ENCODE results near the gene GFAP. TPM values are rescaled to one million over a fixed set of nuclear protein-coding genes. Genes with fewer than 3 reads are reported as not detected.

Gene GFAP
- total RNA-seq, 1 donor from 2014 or later: not detected

DNA sequence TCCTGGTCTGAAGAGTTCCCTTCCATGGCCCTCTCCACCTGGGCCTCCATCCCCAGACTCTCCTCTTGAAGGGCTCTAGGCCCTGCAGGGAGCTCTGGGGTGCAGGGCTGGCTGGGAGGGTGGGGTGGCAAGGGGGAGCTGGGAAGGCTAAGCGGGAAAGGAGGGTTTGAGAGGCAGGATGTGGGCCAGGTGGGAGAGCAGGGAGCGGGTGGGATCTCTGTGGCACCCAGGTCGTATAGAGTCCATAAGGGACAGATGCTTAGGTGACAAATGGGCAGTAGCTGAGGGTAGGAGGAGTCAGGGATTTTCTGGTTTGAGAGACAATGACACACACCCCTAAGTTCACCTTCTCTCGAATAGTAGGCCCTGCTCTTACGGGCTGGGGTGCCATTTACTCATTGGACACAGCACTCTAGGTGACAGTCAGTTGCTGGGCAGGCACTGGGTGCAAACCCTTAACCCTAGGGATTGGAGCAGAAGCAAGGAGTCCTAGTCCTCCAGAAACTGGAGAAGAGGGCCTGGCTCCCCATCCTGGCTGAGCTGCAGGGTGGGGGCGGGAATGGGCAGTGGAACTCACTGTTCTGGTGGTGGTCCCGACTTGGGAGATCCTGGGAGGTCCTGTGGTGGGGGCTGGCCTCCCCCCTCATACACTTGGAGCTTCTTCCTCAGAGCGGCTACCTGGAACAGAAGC, 16.9 kb upstream of the GFAP start:
- DNase-seq (ENCODE audit: low read depth in 2 of 2): no peak

DNA sequence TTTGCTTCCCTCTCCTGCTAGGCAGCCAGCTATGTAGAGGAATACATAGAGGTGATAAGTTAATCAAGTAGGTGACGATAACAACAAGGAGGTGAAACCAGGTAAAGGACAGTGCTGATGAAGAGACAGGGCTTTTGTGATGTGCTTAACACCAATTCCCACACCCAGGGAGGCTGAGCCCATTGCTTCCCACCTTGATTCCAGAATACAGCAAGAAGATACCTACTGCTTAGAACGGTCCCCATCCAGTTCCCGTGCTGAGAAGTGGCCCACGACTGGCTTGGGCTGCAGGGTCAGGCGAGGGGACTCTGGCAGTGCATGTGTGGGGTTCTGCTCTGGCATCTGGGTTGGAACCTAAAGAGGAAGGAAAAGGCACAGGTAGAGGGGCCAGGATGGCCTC, 16.1 kb upstream of the GFAP start:
- DNase-seq (ENCODE audit: low read depth in 2 of 2): no peak

DNA sequence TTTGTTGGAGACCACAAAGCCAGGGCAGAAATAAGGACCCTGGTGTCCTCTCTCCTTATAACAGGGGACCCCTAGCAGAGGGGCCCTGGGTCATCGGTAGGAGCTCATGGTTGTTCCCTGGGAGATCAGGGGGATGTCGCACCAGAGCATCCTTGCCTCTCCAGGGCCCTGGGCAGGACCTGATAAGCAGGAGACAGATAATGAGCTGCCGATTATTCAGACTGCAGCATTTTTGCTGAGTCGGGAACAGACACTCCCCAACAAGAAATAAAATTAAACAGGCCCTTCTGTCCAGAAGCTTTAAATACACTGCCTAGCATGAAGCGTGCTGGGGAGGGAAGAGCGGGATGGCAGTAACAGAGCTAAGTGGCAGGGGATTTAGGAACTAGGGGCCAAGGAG, 15.4 kb upstream of the GFAP start:
- no peak for DNase-seq (ENCODE audit: low read depth in 2 of 2)

DNA sequence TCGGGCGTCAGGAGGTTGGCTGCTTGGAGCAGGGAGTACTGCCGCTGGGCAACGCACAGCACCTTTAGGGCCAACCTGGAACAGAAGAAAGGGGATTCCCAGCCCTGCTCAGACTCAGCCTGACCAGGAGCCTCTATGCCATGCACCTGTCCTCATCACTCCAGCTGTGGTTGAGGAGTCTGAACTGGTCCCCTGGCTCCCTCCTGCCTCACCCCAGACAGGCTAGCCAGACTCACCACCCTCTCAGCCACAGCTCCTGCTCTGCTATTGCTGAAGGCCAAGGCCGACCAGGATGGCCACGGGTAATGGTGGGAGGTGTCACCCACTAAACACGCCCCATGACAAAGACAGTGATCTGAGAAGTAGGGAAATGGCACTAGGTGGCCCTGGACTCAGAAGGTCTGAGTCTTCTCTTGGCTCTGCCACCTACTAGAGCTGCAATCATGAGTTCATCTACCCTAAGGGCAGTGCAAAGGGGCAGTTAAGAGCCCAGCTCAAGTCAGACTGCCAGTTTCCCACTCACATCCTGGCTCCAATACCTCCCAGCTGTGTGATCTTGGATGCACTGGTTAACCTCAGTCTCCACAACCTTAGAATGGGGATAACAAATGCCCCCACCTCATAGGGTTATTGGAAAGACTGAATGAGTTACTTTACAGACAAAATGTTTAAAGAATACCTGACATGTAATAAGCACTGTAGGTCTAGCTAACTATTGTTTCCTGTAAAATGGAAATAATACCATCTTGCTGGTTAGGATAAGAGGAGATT, 13.8 kb upstream of the GFAP start:
- DNase-seq (ENCODE audit: low read depth in 2 of 2): no peak

DNA sequence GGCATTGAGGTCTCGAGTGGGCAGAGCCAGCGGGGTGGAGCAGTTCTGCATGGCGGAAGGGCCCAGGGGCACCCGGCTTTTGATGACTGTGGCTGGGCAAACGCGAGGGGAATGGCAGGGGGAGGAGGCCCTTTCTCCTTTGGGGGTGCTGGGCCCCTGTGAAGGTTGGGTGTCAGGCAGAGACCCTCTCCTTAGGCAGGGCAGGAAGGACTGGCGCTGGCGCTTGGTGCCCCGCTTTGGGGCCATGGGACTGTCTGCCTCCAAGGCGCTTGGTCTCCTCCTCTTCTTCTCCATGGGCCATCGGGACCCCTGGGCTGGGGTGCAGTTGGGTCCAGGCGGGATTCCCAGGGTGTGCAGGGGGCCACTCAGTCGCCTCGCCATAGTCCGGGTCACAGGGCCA, 12.8 kb upstream of the GFAP start:
- DNase-seq (ENCODE audit: low read depth in 2 of 2): no peak

DNA sequence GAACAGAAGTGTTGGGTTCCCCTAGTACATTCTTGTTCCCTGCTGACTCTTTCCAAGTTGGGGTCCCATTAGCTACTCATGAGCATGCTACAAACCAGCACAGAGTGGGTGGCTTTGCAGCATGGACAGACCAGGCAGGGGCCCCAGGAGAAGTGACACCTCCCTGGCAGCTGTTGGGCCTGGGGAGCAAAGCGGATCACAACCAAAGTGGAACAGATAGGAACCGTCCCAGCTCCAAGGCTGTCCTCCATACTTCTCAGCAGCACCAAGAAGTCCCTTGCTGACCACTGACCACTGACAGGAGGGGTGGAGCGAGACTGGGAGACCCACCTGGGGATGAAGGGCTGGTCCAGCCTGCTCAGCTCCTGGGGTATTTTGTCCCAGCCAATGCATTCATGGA, 12.4 kb upstream of the GFAP start:
- no peak for DNase-seq (ENCODE audit: low read depth in 2 of 2)

DNA sequence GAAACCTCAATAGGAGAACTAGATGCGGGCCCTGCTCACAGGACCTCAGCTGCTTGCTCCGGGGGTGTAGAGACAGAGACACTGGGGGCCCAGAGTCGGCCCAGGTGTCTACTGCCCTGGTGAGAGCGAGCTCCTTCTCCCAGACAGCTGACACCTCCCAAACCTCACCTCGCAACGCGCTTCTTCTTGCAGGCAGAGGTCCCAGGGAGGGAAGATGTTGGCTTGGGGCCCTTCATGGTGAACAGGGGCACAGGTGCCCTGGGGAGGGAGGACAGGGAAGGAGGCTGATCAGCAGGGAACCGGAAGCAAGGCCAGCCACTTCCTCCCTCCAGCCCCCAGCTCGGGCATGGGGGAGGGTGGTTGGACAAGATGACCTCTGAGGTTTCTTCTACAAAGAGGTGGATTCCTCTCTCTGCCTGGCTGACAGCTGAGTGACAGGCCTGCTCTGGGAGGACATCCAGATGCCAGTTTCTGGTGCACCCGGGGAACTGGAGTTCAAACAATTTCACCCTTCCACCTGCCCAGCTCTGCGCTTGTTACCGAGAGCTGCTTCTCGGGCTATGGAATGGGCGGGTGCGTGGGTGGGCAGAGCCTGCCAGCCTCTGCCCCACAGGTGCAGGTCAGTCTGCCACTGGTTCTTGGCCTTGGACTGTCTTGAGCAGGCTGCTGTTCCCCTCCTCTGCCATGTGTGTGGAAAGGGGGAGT, 11.7 kb upstream of the GFAP start:
- no peak for DNase-seq (ENCODE audit: low read depth in 2 of 2)

DNA sequence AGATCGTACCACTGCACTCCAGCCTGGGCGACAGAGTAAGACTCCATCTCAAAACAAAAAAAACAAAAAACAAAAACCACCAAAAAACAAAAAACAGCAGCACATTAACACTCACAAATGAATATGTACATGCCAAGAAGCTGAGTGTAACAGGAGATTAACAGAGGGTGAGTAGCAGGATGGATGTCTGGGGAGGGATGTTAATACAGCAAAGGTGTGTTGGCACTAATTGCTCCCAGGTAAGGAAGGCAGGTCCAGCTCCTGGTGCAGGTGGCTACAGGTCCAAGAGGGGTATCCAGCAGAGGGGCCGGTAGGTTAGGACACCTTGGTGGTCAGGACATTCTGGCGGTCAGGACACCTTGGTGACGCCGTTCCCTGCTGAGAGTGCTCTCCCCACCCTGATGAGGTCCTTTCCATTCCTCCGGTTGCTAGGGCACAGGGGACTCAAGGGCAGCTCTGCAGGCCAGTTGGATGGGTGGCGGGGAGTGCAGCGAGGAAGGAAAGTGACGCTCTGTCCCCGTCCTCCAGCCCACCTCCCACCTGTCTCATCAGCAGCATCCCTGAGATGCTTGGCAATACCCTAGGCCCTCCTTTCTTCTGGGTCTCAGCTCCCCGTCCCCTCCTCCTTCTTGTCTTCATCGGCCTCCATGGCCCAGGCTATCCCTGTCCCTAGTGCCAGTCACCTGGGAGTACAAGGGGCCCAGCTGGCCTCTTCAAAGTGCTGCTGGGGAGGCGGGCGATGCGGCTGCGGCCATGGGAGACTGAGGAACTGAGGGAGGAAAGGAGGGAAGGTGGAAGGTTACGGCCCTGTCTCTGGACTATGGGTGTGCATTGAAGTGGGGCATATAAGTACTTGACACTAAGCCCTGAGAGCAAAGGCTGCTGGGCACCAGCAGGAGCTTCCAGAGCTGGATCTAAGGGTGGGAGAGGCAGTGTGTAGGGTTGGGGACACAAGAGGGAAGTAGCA, 10.7 kb upstream of the GFAP start:
- DNase-seq (ENCODE audit: low read depth in 2 of 2): no peak

DNA sequence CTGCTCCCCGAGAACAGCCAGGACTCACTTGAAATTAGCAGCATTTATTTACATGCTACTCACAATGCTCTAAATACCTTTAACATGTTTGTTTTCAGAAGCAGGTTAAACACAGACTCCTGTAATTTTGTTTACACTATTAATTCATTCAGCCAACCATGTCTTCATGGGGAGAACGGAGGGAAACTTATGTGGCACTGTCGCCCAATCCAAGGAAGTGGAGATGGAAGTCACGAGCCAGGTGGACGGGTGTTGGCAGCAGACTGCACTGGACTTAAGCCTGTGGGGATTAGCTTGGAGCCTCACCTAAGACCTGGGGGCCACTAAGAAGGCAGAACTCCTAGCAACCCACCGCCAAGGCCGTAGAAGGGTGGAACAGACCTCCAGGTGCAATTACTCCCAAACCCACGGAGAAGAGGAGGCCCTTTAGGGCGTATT, 8.8 kb upstream of the GFAP start:
- no peak for DNase-seq (ENCODE audit: low read depth in 2 of 2)

DNA sequence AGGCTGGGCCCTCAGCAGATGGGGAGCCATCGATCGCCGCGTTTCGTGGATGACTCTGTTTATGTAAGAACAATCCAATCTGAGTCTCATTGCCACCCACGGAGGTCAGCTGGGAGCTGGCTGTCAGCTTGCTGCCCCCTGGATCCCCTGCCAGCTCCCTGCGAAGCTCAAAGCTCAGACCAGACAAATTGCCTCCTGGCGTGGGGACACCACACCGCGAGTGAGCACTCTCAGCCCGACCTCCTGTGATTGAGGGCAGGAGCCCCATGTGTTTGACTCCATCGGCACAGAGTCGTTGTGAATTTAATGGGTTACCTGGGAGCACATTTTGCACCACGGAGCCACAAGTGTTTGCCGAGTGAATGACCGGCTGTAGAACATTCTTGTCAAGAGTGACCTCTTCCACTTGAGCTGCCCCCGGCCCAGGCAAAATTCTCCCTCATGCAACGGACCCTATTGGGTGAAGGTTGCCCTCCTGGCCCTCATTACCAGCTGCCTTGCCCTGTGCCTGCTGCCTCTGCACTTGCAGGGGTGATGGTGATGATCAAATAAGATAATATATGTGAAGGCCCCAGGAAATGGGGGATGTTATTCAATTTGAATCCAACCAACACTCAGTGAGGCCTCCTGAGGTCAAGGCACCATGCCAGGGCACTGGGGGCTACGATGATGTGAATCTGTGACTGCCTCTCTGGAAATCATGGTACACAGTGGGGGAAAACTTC, 7.6 kb upstream of the GFAP start:
- DNase-seq (ENCODE audit: low read depth in 2 of 2): no peak

DNA sequence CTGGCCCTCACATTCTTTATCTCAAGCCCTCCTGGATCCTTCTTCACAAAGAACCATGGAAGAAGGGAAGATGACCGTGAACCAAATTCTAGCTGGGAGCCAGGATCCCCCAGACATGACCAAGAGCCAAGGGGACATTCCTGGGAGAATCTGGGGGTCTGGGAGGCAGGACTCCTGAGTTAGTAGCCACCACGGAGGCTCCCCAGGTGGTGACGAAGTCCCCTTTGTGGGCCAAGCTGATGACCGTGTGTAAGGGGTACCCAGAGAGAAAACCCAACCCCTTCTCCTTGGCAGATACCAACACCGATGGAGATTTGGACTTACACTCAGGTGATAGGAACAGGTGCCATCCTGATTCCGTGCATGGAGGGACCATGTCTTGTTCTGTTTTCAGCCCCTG, 6.8 kb upstream of the GFAP start:
- DNase-seq (ENCODE audit: low read depth in 2 of 2): no peak

DNA sequence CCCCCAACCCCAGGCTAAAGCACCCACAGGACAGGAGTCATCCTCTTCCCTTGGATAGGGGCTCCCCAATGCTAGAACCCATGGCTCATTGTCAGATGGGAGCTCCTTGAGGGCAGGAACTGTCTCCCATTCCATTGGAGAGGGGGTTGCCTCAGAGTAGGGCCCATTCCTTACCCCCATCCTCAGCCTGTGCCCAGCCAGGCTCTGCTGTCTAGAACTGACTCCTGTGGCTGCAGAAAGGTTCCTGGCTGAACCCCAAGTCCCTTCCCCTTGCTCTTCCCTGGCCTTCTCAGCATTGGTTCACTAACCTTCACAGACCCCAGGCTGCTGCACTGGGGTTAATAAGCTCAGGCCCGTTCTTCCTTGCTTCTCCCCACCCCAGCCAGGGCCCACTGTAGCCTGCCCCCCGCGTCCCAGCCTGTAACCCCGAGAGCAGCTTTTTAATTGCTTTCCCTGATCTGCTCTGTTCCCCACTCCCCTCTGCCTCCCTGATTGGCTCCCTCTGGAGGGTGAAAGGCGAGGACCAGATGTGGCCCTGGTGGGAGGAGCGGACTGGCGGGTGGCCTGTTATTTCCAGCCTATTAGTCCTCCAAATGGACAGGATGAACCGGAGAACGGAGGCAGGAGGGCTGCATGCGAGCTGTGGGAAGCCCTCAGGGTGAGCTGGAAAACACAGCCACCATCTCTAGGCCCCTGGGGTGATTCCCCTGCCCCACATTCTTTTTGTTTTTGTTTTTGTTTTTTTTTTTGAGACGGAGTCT, 6.0 kb upstream of the GFAP start:
- no peak for DNase-seq (ENCODE audit: low read depth in 2 of 2)

DNA sequence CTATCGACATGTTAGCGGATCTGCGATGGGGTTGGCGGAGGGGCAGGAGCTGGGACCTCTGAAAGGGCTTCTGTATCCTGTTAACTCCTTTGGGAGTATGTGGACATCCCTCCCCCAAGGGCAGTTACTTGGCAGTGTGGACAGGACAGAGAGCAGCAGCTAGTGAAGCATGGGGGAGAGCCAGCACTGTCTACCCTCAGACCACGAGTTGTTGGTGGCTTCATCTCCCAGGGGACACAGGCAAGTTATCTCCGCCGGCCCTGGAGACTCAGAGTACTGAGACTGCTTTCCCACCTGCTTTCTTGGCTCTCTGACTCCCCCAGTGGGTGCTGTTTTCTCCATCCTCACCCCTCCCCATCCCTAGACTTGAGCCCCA, 5.3 kb upstream of the GFAP start:
- no peak for DNase-seq (ENCODE audit: low read depth in 2 of 2)

DNA sequence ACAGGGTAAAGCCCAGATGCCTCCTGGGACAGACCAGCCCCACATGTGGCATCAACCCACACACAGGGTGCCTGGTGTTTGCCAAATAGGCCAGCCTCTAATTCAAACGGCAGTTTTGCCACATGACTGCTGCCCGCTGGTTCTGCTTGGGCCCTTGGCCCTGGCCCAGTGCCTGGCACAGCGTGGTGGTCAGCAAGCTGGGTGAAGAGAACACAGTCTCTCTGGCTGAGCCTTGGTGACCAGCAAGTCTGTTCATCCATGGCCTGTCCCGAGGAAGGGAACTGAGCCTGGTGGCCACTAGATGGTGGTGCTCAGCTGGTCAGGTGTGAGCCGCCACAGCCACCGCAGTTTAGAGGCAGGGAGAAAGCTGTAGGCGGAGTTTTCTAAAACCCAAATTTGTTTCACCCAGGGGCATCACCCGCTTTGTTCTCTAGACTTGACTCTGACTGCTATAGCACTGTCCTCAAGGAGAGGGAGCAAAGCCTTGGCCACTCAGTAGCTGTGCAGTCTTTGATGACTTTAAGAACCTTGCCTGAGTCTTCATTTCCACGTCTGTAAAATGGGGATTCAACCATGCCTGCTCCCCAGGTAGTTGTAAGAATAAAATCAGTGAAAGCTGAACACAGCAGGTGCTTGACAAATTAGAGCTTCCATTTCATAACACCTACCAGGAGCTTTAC, 4.7 kb upstream of the GFAP start:
- DNase-seq (ENCODE audit: low read depth in 2 of 2): peak; percentile 72 to 85

DNA sequence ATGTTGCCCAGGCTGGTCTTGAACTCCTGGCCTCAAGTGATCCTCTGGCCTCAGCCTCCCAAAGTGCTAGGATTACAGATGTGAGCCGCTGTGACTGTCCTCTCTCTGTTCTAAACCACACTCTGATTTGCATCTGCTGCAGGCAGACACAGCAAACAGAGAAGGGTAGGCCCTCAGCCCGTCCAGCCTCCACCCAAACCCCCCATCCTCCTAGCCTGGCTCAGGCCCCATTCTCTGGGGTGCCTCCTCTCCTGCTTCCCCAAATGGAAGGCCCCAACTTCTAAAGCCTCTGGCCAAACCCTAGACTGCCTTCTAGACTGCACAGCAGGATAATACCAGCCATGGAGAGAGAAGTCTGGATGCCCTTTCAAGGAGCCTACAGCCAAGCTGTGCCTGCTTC, 4.1 kb upstream of the GFAP start:
- no peak for DNase-seq (ENCODE audit: low read depth in 2 of 2)

DNA sequence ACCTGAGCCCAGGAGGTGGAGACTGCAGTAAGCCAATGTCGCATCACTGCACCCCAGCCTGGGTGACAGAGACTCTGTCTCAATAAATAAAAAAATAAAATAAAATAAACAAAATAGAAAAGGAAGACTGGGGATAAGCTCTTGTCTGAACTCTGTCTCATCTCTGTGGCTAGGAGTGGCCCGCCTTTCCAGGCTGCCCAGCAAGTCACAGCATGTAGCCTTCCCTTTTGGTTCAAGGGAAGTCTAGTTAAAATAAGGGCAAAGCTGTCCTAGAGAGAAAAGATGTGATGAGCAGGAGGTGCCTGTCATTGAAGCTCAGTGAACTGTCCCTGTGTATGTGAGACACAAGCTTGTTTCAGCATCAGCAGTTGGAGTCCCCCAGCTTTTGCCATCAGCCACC, 2.7 kb upstream of the GFAP start:
- DNase-seq (ENCODE audit: low read depth in 2 of 2): no peak

DNA sequence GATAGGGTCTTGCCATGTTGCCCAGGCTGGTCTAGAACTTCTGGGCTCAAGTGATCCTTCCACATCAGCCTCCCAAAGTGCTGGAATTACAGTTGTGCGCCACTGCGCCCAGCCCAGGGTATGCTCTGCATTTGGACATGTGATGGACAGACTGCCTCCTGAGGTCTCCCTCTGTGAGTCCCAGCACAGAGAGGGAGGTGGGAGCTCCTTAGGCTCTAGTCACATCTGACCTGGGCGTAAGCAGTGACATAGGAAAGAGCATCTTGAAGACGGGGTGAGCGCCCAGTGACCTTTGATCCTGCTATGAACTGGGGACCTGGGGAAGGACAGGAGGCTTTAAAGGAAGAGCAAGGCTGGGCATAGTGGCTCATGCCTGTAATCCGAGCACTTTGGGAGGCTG, 2.2 kb upstream of the GFAP start:
- DNase-seq (ENCODE audit: low read depth in 2 of 2): no peak

DNA sequence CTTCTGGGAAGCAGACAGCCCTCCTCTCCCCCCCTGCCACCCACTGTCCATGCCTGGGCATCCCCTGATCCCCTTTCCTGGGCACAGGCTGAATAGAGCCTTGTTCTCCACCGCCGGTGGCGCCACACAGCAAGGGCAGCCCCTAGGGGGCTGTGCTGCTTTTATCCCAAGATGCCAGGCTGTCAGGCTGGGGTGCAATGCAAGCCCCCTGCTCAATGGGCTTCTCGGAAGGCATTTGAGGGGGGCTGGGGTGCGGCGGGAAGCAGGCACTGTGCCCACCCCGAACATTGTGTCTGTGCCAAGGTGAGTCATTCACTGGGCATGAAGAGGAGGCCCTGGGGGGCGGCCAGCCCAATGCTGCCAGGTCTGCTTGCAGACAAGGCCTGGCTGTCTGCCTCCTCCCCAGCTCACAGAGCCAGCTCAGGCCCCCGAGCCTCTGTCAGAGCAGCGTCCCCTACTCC, 1.5 kb upstream of the GFAP start:
- peak in 1 of 2 donors; percentile 41 for DNase-seq (ENCODE audit: low read depth in 2 of 2)

Data from dermis microvascular lymphatic vessel endothelial cell (primary cell).